ENCODE measurements around the gene MFAP4. TPM values are rescaled to one million over a fixed set of nuclear protein-coding genes. Genes with fewer than 3 reads are reported as not detected.

The MFAP4 gene
- total and polyA plus RNA-seq, 2 donors (not counting 1 experiment from before 2014, with no cell fraction given), result not detected

- peaks cover 0 to 17% of the 10 kb centered on the region in 2 experiments for H3K36me3 ChIP-seq (replicated peaks in 1 of 2; ENCODE audit: control extremely low read depth in 1 of 2, control insufficient read depth in 1 of 2, extremely low read depth in 1 of 2, insufficient read depth in 2 of 2, low read length in 1 of 2)
- H3K27me3 Mint-ChIP-seq, result peaks cover 21% of the 10 kb centered on the region
- no CpG with 5 or more reads among the region's 2 CpGs for WGBS (ENCODE audit: insufficient coverage)
- CTCF ChIA-PET, result interaction anchor here (1.6 kb wide), 1 partner anchor 25 kb away, joined by 9 read pairs; the partner anchor contains the start of gene B9D1
- no peaks in the 10 kb centered on the region for H3K79me2 ChIP-seq (ENCODE audit: control insufficient read depth, insufficient read depth, low read length)
- peaks cover 8% of the 10 kb centered on the region for H4K20me1 ChIP-seq (ENCODE audit: control insufficient read depth, insufficient read depth, low read length, poor library complexity, severe bottlenecking)
- no peak overlapping the region for H3K27ac Mint-ChIP-seq
- POLR2A ChIA-PET, result no interaction called here
- no peak overlapping the region for H3K4me2 ChIP-seq (replicated peaks; ENCODE audit: low read depth, low read length, poor library complexity, severe bottlenecking)
- H3K4me3 ChIP-seq (ENCODE audit: control extremely low read depth in 1 of 5, extremely low read depth in 1 of 5, insufficient read depth in 1 of 5, low read depth in 2 of 5, low read length in 4 of 5), result no peak overlapping the region
- TF ChIP-seq EZH2 (IDR thresholded peaks at IDR 0.05; ENCODE audit: borderline replicate concordance, insufficient read depth, low read depth, low read length, poor library complexity, severe bottlenecking) (no peak), CTCF (IDR thresholded peaks at IDR 0.05) (no peak)
- H2AFZ ChIP-seq (ENCODE audit: insufficient read depth, low read depth, low read length, poor library complexity, severe bottlenecking), result no peak overlapping the region
- no peak overlapping the region for H3K9ac ChIP-seq (ENCODE audit: low read length)
- DNase-seq (no peak), ATAC-seq (ENCODE audit: low read depth) (no peak)
- no peak overlapping the region for H3K4me3 Mint-ChIP-seq
- H3K4me1 ChIP-seq (ENCODE audit: control insufficient read depth in 2 of 2, insufficient read depth in 2 of 2, low read length in 2 of 2), result no peaks in the 10 kb centered on the region
- H3K27ac ChIP-seq (ENCODE audit: low read length in 2 of 2), result no peak overlapping the region
- intact Hi-C loops (cut with micrococcal nuclease), result no loop called here
- no peaks in the 10 kb centered on the region for H3K9me3 Mint-ChIP-seq (ENCODE audit: insufficient read depth)
- peaks cover 0 to 20% (median 0%) of the 10 kb centered on the region in 4 experiments for H3K27me3 ChIP-seq (replicated peaks in 1 of 4; ENCODE audit: control extremely low read depth in 1 of 4, control insufficient read depth in 3 of 4, insufficient read depth in 4 of 4, low read length in 3 of 4)
- no peaks in the 10 kb centered on the region for H3K9me3 ChIP-seq (ENCODE audit: control extremely low read depth in 1 of 3, control insufficient read depth in 2 of 3, insufficient read depth in 1 of 3, low read length in 2 of 3)
- H3K4me1 Mint-ChIP-seq, result no peaks in the 10 kb centered on the region
These were observed 1.0 kb upstream of the MFAP4 start for GRCh38 chr17:19387921-19388521.

- Histone ChIP-seq H3K27me3 (replicated peaks in 1 of 4; ENCODE audit: control extremely low read depth in 1 of 4, control insufficient read depth in 3 of 4, insufficient read depth in 4 of 4, low read length in 3 of 4) (peaks cover 0 to 20% (median 0%) of the 10 kb centered on the region in 4 experiments), H3K9ac (ENCODE audit: low read length) (no peak overlapping the region), H4K20me1 (ENCODE audit: control insufficient read depth, insufficient read depth, low read length, poor library complexity, severe bottlenecking) (peaks cover 12% of the 10 kb centered on the region), H3K4me2 (replicated peaks; ENCODE audit: low read depth, low read length, poor library complexity, severe bottlenecking) (no peak overlapping the region), H3K4me1 (ENCODE audit: control insufficient read depth in 2 of 2, insufficient read depth in 2 of 2, low read length in 2 of 2) (no peaks in the 10 kb centered on the region), H2AFZ (ENCODE audit: insufficient read depth, low read depth, low read length, poor library complexity, severe bottlenecking) (no peak overlapping the region), H3K27ac (ENCODE audit: low read length in 2 of 2) (no peak overlapping the region), H3K4me3 (ENCODE audit: control extremely low read depth in 1 of 5, extremely low read depth in 1 of 5, insufficient read depth in 1 of 5, low read depth in 2 of 5, low read length in 4 of 5) (no peak overlapping the region), H3K9me3 (ENCODE audit: control extremely low read depth in 1 of 3, control insufficient read depth in 2 of 3, insufficient read depth in 1 of 3, low read length in 2 of 3) (no peaks in the 10 kb centered on the region), H3K79me2 (ENCODE audit: control insufficient read depth, insufficient read depth, low read length) (no peaks in the 10 kb centered on the region), H3K36me3 (replicated peaks in 1 of 2; ENCODE audit: control extremely low read depth in 1 of 2, control insufficient read depth in 1 of 2, extremely low read depth in 1 of 2, insufficient read depth in 2 of 2, low read length in 1 of 2) (peaks cover 0 to 29% of the 10 kb centered on the region in 2 experiments)
- Mint-ChIP-seq H3K4me1 (no peaks in the 10 kb centered on the region), H3K27me3 (peaks cover 21% of the 10 kb centered on the region), H3K9me3 (ENCODE audit: insufficient read depth) (no peaks in the 10 kb centered on the region), H3K4me3 (no peak overlapping the region), H3K27ac (no peak overlapping the region)
- no peak for ATAC-seq (ENCODE audit: low read depth)
- ChIA-PET POLR2A (no interaction called here), CTCF (no interaction called here)
- DNase-seq, result no peak
- 55% methylated on average over 15 of the region's 20 CpGs for WGBS (ENCODE audit: insufficient coverage)
- TF ChIP-seq CTCF (IDR thresholded peaks at IDR 0.05) (no peak), EZH2 (IDR thresholded peaks at IDR 0.05; ENCODE audit: borderline replicate concordance, insufficient read depth, low read depth, low read length, poor library complexity, severe bottlenecking) (no peak)
- intact Hi-C loops (cut with micrococcal nuclease), result no loop called here
These were observed 700 bp downstream of the MFAP4 start for GRCh38 chr17:19386051-19386929.
